Testis (tissue), 2 donors: Measurements from ENCODE around the gene SEC14L6.

ENCODE experiments used
- POLR2A ChIP-seq: fragments of 450-650 bp; IDR thresholded peaks from one replicate; pipeline ENCODE4 v1.6.1; 2017; ENCODE audit warnings: antibody characterized with exemption, mild to moderate bottlenecking, moderate library complexity
- TF ChIP-seq, protein P1 (sequence below), 3 experiments: fragments of 450-650 bp in 2 of 3; fragments of 200-600 bp in 1 of 3; sonication (generic) in 1 of 3; IDR thresholded peaks; one replicate each; pipeline ENCODE4 v1.5.1; 2016 to 2019; ENCODE audit warnings: antibody characterized with exemption in 3 of 3, mild to moderate bottlenecking in 2 of 3, moderate library complexity in 1 of 3

GRCh38 chr22:30483169-30483568 lies 63.4 kb downstream of the SEC14L6 start:
- no peak for TF ChIP-seq POLR2A
- TF ChIP-seq, protein P1, sequence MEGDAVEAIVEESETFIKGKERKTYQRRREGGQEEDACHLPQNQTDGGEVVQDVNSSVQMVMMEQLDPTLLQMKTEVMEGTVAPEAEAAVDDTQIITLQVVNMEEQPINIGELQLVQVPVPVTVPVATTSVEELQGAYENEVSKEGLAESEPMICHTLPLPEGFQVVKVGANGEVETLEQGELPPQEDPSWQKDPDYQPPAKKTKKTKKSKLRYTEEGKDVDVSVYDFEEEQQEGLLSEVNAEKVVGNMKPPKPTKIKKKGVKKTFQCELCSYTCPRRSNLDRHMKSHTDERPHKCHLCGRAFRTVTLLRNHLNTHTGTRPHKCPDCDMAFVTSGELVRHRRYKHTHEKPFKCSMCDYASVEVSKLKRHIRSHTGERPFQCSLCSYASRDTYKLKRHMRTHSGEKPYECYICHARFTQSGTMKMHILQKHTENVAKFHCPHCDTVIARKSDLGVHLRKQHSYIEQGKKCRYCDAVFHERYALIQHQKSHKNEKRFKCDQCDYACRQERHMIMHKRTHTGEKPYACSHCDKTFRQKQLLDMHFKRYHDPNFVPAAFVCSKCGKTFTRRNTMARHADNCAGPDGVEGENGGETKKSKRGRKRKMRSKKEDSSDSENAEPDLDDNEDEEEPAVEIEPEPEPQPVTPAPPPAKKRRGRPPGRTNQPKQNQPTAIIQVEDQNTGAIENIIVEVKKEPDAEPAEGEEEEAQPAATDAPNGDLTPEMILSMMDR (IDR thresholded peaks at IDR 0.05): no peak
